DMS153 treated with DMSO at 0.1 percent for 48 hours (cell line): Measurements from ENCODE around the gene OR13C8.

Experiments used
- DNase-seq: peaks from one replicate; lab custom pipeline; 2025; ENCODE audit not compliant: unreplicated experiment; lab: John Stamatoyannopoulos, UW

Gene OR13C8

DNA sequence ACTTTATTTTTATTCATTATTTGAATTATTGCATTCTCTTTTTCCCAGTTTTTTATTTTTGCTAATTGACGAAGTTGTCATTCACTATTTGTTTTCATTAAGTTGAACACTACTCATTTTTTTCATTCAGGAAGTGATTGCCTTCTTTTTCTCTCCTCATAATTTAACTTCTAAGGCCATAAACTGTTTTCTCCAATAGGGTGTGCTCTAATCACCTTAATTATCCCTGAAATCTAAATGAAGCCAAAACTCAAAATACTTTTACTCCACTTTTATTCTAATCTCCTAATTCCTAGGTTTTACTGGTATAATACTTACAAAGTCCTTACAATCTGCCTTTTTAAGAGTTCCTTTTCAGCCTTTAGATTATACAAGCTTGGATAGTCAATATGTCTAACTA, 39.4 kb downstream of the OR13C8 start:
- no peak for DNase-seq

- no peak for DNase-seq
These were observed 42.2 kb downstream of the OR13C8 start for GRCh38 chr9:104611213-104611612.

GRCh38 chr9:104617418-104617817, 48.5 kb downstream of the OR13C8 start:
- DNase-seq = no peak

GRCh38 chr9:104618104-104618503, 49.1 kb downstream of the OR13C8 start, which contains the start of gene OR13C9:
TSS of gene OR13C9 (minus strand) at chr9:104618204. CDS start at chr9:104618204, 0 bp downstream.
- no peak for DNase-seq
